VCaP (cell line): ENCODE data around the gene DOCK4.

Source experiments
- H3K27ac ChIP-seq: fragments of 450-650 bp; 2 replicates; pipeline ENCODE4 v1.5.1; 2017
- TF ChIP-seq, protein P1 (sequence below): fragments of 450-650 bp; conservative IDR thresholded peaks from 2 replicates; pipeline ENCODE4 v1.5.1; 2017; ENCODE audit warnings: mild to moderate bottlenecking, moderate library complexity

The DOCK4 gene

DNA sequence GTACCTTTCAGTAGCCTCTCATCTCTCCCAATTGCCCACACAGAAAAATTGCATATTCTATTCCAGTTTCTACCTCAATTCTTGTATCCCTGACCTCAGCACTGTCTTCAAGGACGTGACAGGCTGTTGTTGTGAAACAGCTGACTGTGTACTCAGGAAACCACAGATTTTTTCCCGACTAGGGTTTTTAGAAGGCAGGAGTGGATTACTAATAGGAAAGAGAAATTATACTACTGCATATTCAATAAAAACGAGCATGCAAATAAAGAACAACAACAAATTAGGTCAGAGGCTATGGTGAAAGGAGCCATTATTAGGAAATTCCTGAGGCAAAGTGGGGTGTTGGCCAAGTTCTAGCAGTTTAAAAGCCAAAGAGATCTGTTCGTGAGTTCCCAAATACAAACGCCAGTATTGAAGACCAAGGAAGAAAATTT lies 93.4 kb downstream of the DOCK4 start:
- TF ChIP-seq, protein P1, sequence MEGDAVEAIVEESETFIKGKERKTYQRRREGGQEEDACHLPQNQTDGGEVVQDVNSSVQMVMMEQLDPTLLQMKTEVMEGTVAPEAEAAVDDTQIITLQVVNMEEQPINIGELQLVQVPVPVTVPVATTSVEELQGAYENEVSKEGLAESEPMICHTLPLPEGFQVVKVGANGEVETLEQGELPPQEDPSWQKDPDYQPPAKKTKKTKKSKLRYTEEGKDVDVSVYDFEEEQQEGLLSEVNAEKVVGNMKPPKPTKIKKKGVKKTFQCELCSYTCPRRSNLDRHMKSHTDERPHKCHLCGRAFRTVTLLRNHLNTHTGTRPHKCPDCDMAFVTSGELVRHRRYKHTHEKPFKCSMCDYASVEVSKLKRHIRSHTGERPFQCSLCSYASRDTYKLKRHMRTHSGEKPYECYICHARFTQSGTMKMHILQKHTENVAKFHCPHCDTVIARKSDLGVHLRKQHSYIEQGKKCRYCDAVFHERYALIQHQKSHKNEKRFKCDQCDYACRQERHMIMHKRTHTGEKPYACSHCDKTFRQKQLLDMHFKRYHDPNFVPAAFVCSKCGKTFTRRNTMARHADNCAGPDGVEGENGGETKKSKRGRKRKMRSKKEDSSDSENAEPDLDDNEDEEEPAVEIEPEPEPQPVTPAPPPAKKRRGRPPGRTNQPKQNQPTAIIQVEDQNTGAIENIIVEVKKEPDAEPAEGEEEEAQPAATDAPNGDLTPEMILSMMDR = no peak

DNA sequence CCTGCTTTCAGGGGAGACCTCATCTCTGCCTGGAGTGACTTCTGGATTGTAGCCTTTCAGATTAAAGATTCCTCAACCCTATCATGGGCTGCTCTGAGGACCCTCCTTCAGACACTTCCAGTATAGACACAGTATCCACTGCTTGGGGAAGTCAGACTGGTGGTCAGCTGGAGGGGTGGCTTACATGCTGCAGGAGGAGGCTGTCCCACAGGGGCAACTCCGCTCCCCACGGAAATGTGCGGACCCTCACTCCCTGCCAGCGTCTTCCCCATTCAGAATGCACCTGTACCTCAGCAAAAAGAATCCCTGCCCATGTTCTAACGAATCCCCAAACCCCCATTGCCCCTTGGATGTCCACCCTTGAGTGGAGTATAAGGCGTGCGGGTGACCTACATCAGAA lies 95.5 kb downstream of the DOCK4 start:
- H3K27ac ChIP-seq = no peak overlapping the region
- TF ChIP-seq, protein P1 = no peak

More for the DNA sequence above, 93.4 kb downstream of the DOCK4 start:
- H3K27ac ChIP-seq = no peak overlapping the region

DNA sequence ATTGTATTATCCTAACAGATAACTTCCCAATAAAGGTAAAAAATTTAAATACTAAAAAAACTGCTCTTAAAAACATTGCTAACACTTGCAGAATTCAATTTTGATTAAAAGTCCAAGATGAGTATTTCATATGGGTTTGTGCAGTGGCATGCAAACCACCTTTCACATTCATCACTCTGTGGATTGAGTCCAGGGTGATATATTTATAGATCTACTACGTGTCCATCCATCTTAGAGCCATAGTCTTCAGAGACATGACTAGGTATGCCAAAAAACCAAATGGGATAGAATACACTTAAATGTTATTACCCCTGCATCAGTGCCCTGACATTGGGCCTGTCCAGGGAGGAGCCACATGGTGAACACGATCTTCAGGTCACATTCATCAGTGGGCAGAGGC lies 96.0 kb downstream of the DOCK4 start:
- TF ChIP-seq, protein P1 = no peak
- no peak overlapping the region for H3K27ac ChIP-seq

DNA sequence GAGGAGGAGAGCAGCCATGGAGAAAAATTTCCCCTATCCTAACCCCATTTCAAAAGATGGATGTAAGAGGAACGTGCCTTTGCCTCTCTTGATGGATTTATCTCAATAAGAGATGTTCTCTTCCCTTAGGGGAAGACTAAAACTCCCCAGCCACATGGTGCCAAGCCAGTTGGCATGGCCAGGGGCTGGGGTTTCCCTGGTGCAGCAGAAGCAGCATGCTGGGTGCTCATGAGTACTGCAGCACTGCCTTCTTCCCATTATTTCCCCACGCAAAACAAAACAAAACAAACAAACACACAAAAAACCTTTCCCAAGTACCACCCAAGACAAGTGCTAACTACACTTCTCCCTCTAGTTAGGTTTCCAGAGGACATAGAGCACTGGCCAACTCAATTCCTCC lies 97.2 kb downstream of the DOCK4 start:
- no peak overlapping the region for H3K27ac ChIP-seq
- TF ChIP-seq, protein P1 = no peak

DNA sequence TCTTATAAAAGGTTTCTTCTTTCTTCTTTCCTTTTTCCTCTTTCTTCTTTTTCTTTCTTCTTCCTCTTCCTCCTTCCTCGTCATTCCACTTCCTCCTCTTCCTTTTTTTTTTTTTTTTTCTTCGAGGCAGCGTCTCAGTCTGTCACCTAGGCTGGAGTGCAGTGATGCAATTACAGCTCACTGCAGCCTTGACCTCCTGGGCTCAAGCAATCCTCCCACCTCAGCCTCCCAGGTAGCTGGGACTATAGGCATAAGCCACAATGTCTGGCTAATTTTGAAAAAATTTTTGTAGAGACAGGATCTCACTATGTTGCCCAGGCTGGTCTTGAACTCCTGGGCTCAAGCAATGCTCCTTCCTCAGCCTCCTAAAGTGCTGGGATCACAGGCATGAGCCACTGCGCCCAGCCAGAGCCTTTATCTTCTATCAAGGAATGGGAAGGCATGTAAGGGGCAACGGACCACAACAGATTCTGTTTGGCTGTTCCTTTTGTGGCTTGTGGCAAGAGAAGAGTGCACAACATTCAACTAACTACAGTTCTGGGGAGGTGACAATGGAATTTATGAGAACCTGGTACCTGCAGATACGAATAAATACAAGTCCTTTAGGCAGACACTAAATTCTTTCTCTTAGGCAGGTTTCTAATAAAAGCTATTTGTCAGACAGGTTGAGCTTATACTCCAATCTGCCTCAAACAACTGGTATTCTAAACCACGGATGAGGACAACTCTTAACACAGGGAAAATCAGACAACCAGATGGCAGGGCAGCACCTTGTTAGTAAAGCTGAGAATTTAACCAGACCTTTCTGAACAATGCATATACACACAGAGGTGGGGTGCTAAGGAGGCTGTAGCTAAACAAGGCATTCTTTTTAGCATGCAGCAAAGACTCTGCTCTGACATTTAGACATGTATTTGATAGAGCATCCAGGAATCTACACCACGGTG lies 100.3 kb downstream of the DOCK4 start:
- no peak overlapping the region for H3K27ac ChIP-seq

DNA sequence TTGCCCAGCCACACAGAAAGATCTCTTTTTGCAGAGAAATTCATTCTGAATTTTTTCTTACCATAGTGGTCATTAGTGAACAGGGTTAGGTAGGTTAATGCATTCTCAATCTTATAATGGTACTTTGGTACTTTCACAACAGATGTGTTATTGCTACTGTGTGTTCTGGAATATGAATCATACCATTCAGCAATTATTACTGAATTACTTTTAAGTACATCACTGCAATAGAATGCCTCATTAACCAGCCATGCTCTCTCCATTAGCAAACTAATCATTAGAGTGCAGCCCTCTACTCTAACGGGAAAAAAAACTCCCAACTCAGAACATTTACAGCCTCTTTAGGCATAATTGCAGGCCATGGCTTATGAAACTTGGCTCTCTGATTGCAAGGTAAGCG lies 102.1 kb downstream of the DOCK4 start:
- H3K27ac ChIP-seq = no peak overlapping the region
- TF ChIP-seq, protein P1 = no peak

More for the DNA sequence above, 100.3 kb downstream of the DOCK4 start:
- TF ChIP-seq, protein P1 = no peak

DNA sequence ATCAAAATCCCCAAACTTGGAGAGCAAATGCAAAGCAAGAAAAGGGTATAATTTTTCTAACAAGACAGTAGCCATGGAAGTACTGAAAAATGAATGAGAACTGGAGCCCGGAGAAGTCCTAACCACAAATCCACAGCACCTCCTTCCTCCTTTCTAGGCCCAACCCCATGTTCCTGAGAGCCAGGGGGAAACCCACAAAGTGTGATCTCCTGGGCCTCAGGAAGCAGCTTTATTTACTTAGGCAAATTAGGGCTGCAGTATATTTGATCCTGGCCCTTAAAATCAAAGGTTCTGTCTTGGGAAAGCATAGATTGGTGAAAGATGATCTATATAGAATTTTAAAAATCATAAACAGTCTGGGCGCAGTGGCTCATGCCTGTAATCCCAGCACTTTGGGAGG lies 103.0 kb downstream of the DOCK4 start:
- H3K27ac ChIP-seq = no peak overlapping the region
- TF ChIP-seq, protein P1 = no peak
